PC-9 (cell line): ENCODE measurements around the gene CADPS2. TPM values are rescaled to one million over a fixed set of nuclear protein-coding genes. Genes with fewer than 3 reads are reported as not detected.

Experiments
- BruUV-seq: library from RNA; stranded (reverse); fragments of 400-500 nt; replicated peaks from 2 replicates; lab custom pipeline; 2021; lab: Mats Ljungman, UMichigan
- CTCF ChIA-PET: fragments of 300-600 bp; sonication (Branson Sonifier 250); formaldehyde crosslinking; loops from one replicate; lab custom pipeline; 2022; ENCODE audit warnings: antibody characterized with exemption; lab: Charles Lee
- POLR2A ChIA-PET: fragments of 300-600 bp; sonication (Branson Sonifier 250); formaldehyde crosslinking; loops from one replicate; lab custom pipeline; 2022; ENCODE audit warnings: antibody characterized with exemption; ENCODE audit not compliant: unreplicated experiment; lab: Charles Lee
- DNase-seq, 2 experiments: peaks; one replicate each; pipeline versions ENCODE4 v3.0.0 to v3.0.0-alpha.2; 2015 to 2022; ENCODE audit warnings: mixed read lengths in 1 of 2
- H2AFZ ChIP-seq: fragments of 200-600 bp; sonication (generic); 2 replicates; pipeline ENCODE4 v1.8.1; 2017; ENCODE audit warnings: antibody characterized with exemption
- H3F3A ChIP-seq: fragments of 200-600 bp; sonication (generic); 2 replicates; pipeline ENCODE4 v1.8.1; 2017; ENCODE audit warnings: antibody characterized with exemption, mild to moderate bottlenecking, low read depth; ENCODE audit not compliant: insufficient read depth
- H3K27ac ChIP-seq: fragments of 200-600 bp; sonication (generic); 2 replicates; pipeline ENCODE4 v1.6.1; 2016; ENCODE audit warnings: mixed run types
- H3K27me3 ChIP-seq: fragments of 200-600 bp; sonication (generic); 2 replicates; pipeline ENCODE4 v1.6.1; 2016; ENCODE audit warnings: low read depth, mixed run types; ENCODE audit not compliant: insufficient read depth
- H3K36me3 ChIP-seq: fragments of 200-600 bp; sonication (generic); 2 replicates; pipeline ENCODE4 v1.6.1; 2016; ENCODE audit warnings: low read depth, mixed run types
- H3K4me1 ChIP-seq: fragments of 200-600 bp; sonication (generic); replicated peaks from 2 replicates; pipeline ENCODE4 v1.6.1; 2016; ENCODE audit warnings: mixed run types; ENCODE audit not compliant: insufficient read depth
- H3K4me2 ChIP-seq: fragments of 200-600 bp; sonication (generic); 2 replicates; pipeline ENCODE4 v1.6.1; 2017; ENCODE audit warnings: mixed run types
- H3K4me3 ChIP-seq: fragments of 200-600 bp; sonication (generic); 2 replicates; pipeline ENCODE4 v1.6.1; 2016; ENCODE audit warnings: mixed run types
- H3K79me2 ChIP-seq: fragments of 200-600 bp; sonication (generic); 2 replicates; pipeline ENCODE4 v1.6.1; 2017; ENCODE audit warnings: low read depth, mixed run types
- H3K9me2 ChIP-seq: fragments of 200-600 bp; sonication (generic); 2 replicates; pipeline ENCODE4 v1.8.1; 2017; ENCODE audit warnings: mild to moderate bottlenecking; ENCODE audit not compliant: insufficient read depth
- H3K9me3 ChIP-seq: fragments of 200-600 bp; sonication (generic); 2 replicates; pipeline ENCODE4 v1.8.1; 2016; ENCODE audit warnings: low read depth; ENCODE audit not compliant: insufficient read depth
- H4K20me1 ChIP-seq: fragments of 200-600 bp; sonication (generic); 2 replicates; pipeline ENCODE4 v1.8.1; 2017; ENCODE audit not compliant: insufficient read depth
- EZH2 ChIP-seq: fragments of 200-600 bp; sonication (generic); IDR thresholded peaks from 2 replicates; pipeline ENCODE4 v1.8.0; 2017; ENCODE audit warnings: antibody characterized with exemption, low read depth
- intact Hi-C: fragments of 100-400 bp; cut with micrococcal nuclease; formaldehyde crosslinking; loops from one replicate; pipeline ENCODE4 v1.10.0; 2022; ENCODE audit not compliant: unreplicated experiment
- total RNA-seq: library from RNA; stranded (reverse); gene quantifications from 2 replicates; pipeline ENCODE4 v1.2.3, GENCODE V29; 2021
- TF ChIP-seq, protein P1 (sequence below): fragments of 200-600 bp; sonication (generic); conservative IDR thresholded peaks from 2 replicates; pipeline ENCODE4 v1.6.1; 2017; ENCODE audit warnings: mixed run types, antibody characterized with exemption, mild to moderate bottlenecking, moderate library complexity

Gene CADPS2
- total RNA-seq, 1 experiment from 2014 or later, result 11.9 TPM

DNA sequence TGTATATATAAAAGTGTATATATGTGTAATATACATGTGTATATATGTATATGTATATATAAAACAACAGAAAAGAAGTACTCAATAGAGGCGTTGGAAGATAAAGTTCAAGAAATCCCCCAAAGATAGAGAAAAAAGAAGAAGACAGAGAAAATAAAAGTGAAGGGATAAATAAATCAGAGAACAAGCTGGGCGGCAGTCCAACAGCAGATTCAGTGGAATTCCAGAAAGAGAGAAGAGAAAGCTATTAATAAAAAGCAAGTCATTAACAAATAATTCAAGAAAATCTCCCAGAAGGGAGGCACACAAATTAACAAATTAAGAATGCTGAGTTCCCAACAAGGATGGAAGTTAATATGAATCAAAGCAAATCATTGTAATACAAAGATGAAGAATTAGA, 124.2 kb downstream of the CADPS2 start:
- no peaks in the 10 kb centered on the region for H3K9me2 ChIP-seq
- no peak overlapping the region for H2AFZ ChIP-seq
- ChIA-PET CTCF (no interaction called here), POLR2A (interaction anchor here (0.6 kb wide), 1 partner anchor 206 kb away, joined by 8 read pairs; no protein-coding TSS in a partner anchor)
- intact Hi-C loops, result no loop called here
- H3K4me3 ChIP-seq, result no peak overlapping the region
- H3K4me2 ChIP-seq, result no peak overlapping the region
- DNase-seq, result no peak
- TF ChIP-seq, protein P1, sequence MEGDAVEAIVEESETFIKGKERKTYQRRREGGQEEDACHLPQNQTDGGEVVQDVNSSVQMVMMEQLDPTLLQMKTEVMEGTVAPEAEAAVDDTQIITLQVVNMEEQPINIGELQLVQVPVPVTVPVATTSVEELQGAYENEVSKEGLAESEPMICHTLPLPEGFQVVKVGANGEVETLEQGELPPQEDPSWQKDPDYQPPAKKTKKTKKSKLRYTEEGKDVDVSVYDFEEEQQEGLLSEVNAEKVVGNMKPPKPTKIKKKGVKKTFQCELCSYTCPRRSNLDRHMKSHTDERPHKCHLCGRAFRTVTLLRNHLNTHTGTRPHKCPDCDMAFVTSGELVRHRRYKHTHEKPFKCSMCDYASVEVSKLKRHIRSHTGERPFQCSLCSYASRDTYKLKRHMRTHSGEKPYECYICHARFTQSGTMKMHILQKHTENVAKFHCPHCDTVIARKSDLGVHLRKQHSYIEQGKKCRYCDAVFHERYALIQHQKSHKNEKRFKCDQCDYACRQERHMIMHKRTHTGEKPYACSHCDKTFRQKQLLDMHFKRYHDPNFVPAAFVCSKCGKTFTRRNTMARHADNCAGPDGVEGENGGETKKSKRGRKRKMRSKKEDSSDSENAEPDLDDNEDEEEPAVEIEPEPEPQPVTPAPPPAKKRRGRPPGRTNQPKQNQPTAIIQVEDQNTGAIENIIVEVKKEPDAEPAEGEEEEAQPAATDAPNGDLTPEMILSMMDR, result no peak
- TF ChIP-seq EZH2, result no peak
- BruUV-seq, result no TSS peak
- H3K36me3 ChIP-seq, result no peaks in the 10 kb centered on the region
- no peaks in the 10 kb centered on the region for H3K79me2 ChIP-seq
- no peaks in the 10 kb centered on the region for H3K4me1 ChIP-seq
- H3K27ac ChIP-seq, result no peak overlapping the region
- no peaks in the 10 kb centered on the region for H3F3A ChIP-seq
- no peaks in the 10 kb centered on the region for H3K27me3 ChIP-seq
- H4K20me1 ChIP-seq, result no peaks in the 10 kb centered on the region
- H3K9me3 ChIP-seq, result no peaks in the 10 kb centered on the region

DNA sequence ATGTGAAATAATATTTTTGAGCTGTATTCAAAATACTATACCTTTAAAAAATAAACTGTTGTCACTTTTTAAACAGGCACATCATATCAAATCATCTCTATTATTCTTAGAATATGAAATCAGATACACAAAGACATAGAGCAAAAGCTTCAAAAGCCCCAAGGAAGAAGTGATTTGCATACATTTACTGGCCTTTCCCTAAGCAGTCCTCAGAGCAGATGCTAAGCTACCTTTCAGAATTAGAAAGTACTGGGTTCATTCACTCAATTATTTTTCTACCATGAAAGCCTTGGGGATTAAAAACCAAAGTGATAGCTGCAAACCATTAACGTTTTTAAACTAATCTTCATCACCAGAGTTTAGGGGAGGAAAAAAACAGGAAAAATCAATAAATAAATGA, 127.8 kb downstream of the CADPS2 start:
- Histone ChIP-seq H3K27me3 (no peaks in the 10 kb centered on the region), H2AFZ (no peak overlapping the region), H3F3A (no peaks in the 10 kb centered on the region), H3K9me2 (no peaks in the 10 kb centered on the region), H3K4me2 (no peak overlapping the region), H3K36me3 (no peaks in the 10 kb centered on the region), H3K4me3 (no peak overlapping the region), H3K4me1 (no peaks in the 10 kb centered on the region), H3K79me2 (no peaks in the 10 kb centered on the region), H3K27ac (no peak overlapping the region), H3K9me3 (no peaks in the 10 kb centered on the region), H4K20me1 (no peaks in the 10 kb centered on the region)
- no TSS peak for BruUV-seq
- no peak for DNase-seq
- ChIA-PET CTCF (no interaction called here), POLR2A (no interaction called here)
- intact Hi-C loops, result no loop called here
- TF ChIP-seq EZH2, result no peak
- TF ChIP-seq, protein P1, result no peak

DNA sequence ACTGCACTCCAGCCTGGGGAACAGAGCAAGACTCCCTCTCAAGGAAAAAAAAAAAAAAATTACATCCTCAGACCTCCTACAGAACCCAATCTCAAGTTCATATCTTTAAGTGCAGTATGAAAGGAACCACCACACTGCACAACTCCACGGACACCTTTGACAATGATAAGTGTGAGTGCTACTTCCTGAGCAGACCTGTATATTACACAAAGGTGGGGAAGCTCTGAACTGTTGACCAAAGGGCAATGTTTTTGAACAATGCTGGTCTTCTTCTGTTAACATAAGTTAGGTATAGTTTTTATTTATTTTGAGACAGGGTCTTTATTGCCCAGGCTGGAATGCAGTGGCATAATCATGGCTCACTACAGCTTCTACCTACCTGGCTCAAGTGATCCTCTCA, 129.4 kb downstream of the CADPS2 start:
- no peak for DNase-seq
- no peaks in the 10 kb centered on the region for H3K79me2 ChIP-seq
- H3K9me2 ChIP-seq, result no peaks in the 10 kb centered on the region
- ChIA-PET CTCF (no interaction called here), POLR2A (no interaction called here)
- no peak overlapping the region for H2AFZ ChIP-seq
- H3F3A ChIP-seq, result no peaks in the 10 kb centered on the region
- intact Hi-C loops, result no loop called here
- no peak for TF ChIP-seq EZH2
- TF ChIP-seq, protein P1, result no peak
- no peak overlapping the region for H3K27ac ChIP-seq
- no peaks in the 10 kb centered on the region for H3K4me1 ChIP-seq
- no peaks in the 10 kb centered on the region for H3K36me3 ChIP-seq
- no peaks in the 10 kb centered on the region for H4K20me1 ChIP-seq
- no peaks in the 10 kb centered on the region for H3K27me3 ChIP-seq
- no TSS peak for BruUV-seq
- H3K9me3 ChIP-seq, result no peaks in the 10 kb centered on the region
- H3K4me2 ChIP-seq, result no peak overlapping the region
- no peak overlapping the region for H3K4me3 ChIP-seq
